ENCODE data around the gene CEP120.

Gene CEP120

GRCh38 chr5:123303802-123304201 is 119.4 kb downstream of the CEP120 start:
- TF ChIP-seq CTCF (conservative IDR thresholded peaks at IDR 0.05; ENCODE audit: low read depth, low read length), result no peak
- no peak for DNase-seq (ENCODE audit: low read depth)
- H3K4me3 ChIP-seq (ENCODE audit: low read length), result no peak overlapping the region

- TF ChIP-seq CTCF (conservative IDR thresholded peaks at IDR 0.05; ENCODE audit: low read depth, low read length), result no peak
- DNase-seq (ENCODE audit: low read depth), result no peak
- no peak overlapping the region for H3K4me3 ChIP-seq (ENCODE audit: low read length)
Observed at GRCh38 chr5:123300266-123300665, 122.9 kb downstream of the CEP120 start.

GRCh38 chr5:123299136-123299535 is 124.1 kb downstream of the CEP120 start:
- TF ChIP-seq CTCF (conservative IDR thresholded peaks at IDR 0.05; ENCODE audit: low read depth, low read length), result no peak
- H3K4me3 ChIP-seq (ENCODE audit: low read length), result no peak overlapping the region
- DNase-seq (ENCODE audit: low read depth), result no peak

GRCh38 chr5:123298335-123299030 is 124.7 kb downstream of the CEP120 start:
- H3K4me3 ChIP-seq (ENCODE audit: low read length), result no peak overlapping the region
- DNase-seq (ENCODE audit: low read depth), result no peak
- no peak for TF ChIP-seq CTCF (conservative IDR thresholded peaks at IDR 0.05; ENCODE audit: low read depth, low read length)

GRCh38 chr5:123297866-123298265 is 125.3 kb downstream of the CEP120 start:
- no peak for TF ChIP-seq CTCF (conservative IDR thresholded peaks at IDR 0.05; ENCODE audit: low read depth, low read length)
- no peak overlapping the region for H3K4me3 ChIP-seq (ENCODE audit: low read length)
- no peak for DNase-seq (ENCODE audit: low read depth)

- DNase-seq (ENCODE audit: low read depth), result no peak
- TF ChIP-seq CTCF (conservative IDR thresholded peaks at IDR 0.05; ENCODE audit: low read depth, low read length), result no peak
- no peak overlapping the region for H3K4me3 ChIP-seq (ENCODE audit: low read length)
Observed at GRCh38 chr5:123297198-123297831, 125.9 kb downstream of the CEP120 start.

Measured in retinal pigment epithelial cell (primary cell).